ENCODE measurements around the gene PARVA.

DNA sequence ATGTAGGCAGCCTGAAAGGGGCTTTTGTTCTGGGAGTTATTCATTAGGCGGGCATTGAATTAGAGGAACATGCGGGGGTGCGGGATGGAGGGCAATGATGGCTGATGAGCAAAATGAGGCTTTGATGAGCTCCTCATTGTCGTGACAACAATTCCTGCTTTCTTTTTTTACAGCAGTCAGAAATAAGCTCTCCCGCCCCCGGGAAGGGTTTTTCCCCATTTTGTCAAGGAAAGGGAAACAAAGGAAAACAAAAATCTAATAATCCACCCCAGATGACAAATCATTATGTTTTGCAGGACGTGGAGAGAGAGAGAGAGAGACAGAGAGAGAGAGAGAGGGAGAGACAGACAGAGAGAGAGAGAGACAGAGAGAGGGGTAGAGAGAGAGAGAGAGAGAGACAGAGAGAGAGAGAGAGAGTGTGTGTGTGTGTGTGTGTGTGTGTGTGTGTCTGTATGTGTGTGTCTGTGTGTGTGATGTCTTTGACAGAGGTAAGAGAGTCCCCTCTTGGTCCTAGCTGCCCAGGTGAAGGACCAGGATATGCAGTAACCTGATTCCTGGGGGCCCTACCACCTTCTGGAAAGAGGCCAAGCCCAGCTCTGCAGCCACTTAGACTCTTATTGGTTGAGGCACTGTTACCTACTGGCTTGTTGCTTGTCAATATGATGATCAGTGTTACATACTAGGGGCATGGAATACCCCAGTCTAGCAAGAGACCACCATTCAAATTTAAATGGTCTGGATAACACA lies 46.7 kb upstream of the PARVA start:
- no peak for TF ChIP-seq POLR2A (IDR thresholded peaks at IDR 0.05; ENCODE audit: low read depth, low read length)
- no peak for TF ChIP-seq POLR2AphosphoS5 (IDR thresholded peaks at IDR 0.05; ENCODE audit: low read depth, low read length)

Data from GM12891 (cell line).